Common myeloid progenitor, CD34-positive (primary cell): Measurements from ENCODE around the gene NEK6.

Experiments used
- CTCF ChIA-PET: fragments of 350-600 bp; sonication (Branson Sonifier 250); formaldehyde crosslinking; loops from one replicate; lab custom pipeline; 2021; ENCODE audit warnings: antibody characterized with exemption; lab: Charles Lee
- POLR2A ChIA-PET: fragments of 350-600 bp; sonication (Branson Sonifier 250); formaldehyde crosslinking; loops from one replicate; lab custom pipeline; 2021; ENCODE audit warnings: antibody characterized with exemption; lab: Charles Lee
- DNase-seq, 3 donors: peaks; one replicate each; pipeline versions ENCODE4 v3.0.0 to v3.0.0-alpha.2; 2013
- H3K27ac ChIP-seq, 2 experiments: 1 replicate in 1 of 2; 2 replicates in 1 of 2; pipeline ENCODE4 v1.7.0; 2013; ENCODE audit warnings: inconsistent platforms in 2 of 2, low read length in 2 of 2, mild to moderate bottlenecking in 2 of 2, low read depth in 1 of 2, moderate library complexity in 1 of 2; ENCODE audit not compliant: severe bottlenecking in 2 of 2, insufficient read depth in 1 of 2, poor library complexity in 1 of 2
- H3K27me3 ChIP-seq, 5 experiments: replicated peaks in 2 of 5; 1 replicate in 3 of 5; 2 replicates in 2 of 5; pipeline versions ENCODE4 v1.6.1 to v1.7.0; 2013; ENCODE audit warnings: low read length in 4 of 5, mild to moderate bottlenecking in 2 of 5, moderate library complexity in 2 of 5, inconsistent platforms in 1 of 5; ENCODE audit not compliant: insufficient read depth in 5 of 5, control insufficient read depth in 4 of 5
- H3K36me3 ChIP-seq, 4 experiments: 1 replicate in 2 of 4; 2 replicates in 2 of 4; pipeline versions ENCODE4 v1.6.1 to v1.7.0; 2013; ENCODE audit warnings: low read length in 3 of 4, control low read depth in 1 of 4, mild to moderate bottlenecking in 1 of 4; ENCODE audit not compliant: control insufficient read depth in 4 of 4, insufficient read depth in 4 of 4
- H3K4me1 ChIP-seq, 4 experiments: 1 replicate in 3 of 4; 2 replicates in 1 of 4; pipeline versions ENCODE4 v1.6.1 to v1.7.1; 2013; ENCODE audit warnings: low read length in 3 of 4, mild to moderate bottlenecking in 3 of 4, control low read depth in 1 of 4, inconsistent platforms in 1 of 4, moderate library complexity in 1 of 4; ENCODE audit not compliant: control insufficient read depth in 4 of 4, insufficient read depth in 4 of 4; ENCODE audit errors: control extremely low read depth in 1 of 4
- H3K4me3 ChIP-seq, 7 experiments: 1 replicate in 4 of 7; 2 replicates in 3 of 7; pipeline versions ENCODE4 v1.5.1 to v1.7.0; 2013; ENCODE audit warnings: mild to moderate bottlenecking in 7 of 7, low read length in 6 of 7, moderate library complexity in 6 of 7, inconsistent platforms in 2 of 7, low read depth in 2 of 7, control low read depth in 1 of 7; ENCODE audit not compliant: insufficient read depth in 4 of 7, control insufficient read depth in 1 of 7; ENCODE audit errors: extremely low read depth in 1 of 7
- H3K9me3 ChIP-seq, 5 experiments: 1 replicate in 4 of 5; 2 replicates in 1 of 5; pipeline versions ENCODE4 v1.6.1 to v1.7.1; 2013; ENCODE audit warnings: low read length in 4 of 5, mild to moderate bottlenecking in 2 of 5, inconsistent platforms in 1 of 5, low read depth in 1 of 5, moderate library complexity in 1 of 5; ENCODE audit not compliant: control insufficient read depth in 4 of 5, insufficient read depth in 2 of 5; ENCODE audit errors: control extremely low read depth in 1 of 5
- WGBS: methylation state at CpG from one replicate; pipeline ENCODE4 v1.1.5; 2013; ENCODE audit not compliant: insufficient coverage; 5-methylcytosine and 5-hydroxymethylcytosine counted together

The NEK6 gene

DNA sequence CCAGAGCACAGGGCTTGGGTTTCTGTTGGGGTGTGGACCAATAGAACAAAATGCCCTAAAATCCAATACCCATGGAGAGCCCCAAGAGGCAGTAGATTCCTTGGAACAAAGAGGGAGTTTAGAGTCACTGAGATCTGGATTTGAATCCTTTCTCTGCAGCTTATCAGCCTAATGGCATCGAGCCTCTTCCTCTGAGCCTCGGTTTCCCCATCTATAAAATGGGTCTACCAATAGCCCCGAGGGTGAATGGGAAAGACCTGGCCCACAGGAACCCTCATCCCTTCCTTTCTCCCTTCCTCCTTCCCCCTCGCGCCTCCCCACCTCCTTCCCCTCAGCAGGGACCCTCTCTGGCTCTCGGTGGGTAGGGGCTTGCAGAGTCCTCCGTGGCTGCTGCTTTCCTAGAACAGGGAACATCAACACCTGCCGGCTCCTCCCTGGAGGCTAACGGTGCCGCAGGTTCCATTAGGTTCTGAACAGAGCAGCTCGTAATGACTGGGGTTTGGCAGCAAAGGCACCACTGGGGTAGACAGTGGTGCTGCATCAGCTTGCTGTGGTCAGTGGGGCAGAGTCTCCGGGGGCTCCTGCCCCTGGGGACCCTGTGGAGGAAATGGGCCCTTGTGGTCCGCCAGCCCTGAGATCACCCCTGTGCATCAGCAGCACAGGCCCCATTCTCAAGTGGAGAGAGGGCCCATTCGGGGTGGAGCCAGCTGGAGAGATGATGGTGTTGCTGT, 40.3 kb downstream of the NEK6 start:
- Histone ChIP-seq H3K4me1 (peaks cover 0 to 83% (median 82%) of the 10 kb centered on the region in 4 experiments), H3K27ac (peak overlapping the region in 1 of 2 experiments; percentile 27), H3K4me3 (no peak overlapping the region), H3K27me3 (no peaks in the 10 kb centered on the region), H3K36me3 (peaks cover 0 to 46% (median 11%) of the 10 kb centered on the region in 4 experiments), H3K9me3 (no peaks in the 10 kb centered on the region)
- CTCF ChIA-PET, result interaction anchor here (0.8 to 2.9 kb wide), 2 partner anchors 8 to 21 kb away, joined by 3 to 11 read pairs; no protein-coding TSS in a partner anchor
- DNase-seq, result peak in 1 of 3 donors; percentile 39
- POLR2A ChIA-PET, result no interaction called here
- 77% methylated on average over 9 of the region's 14 CpGs for WGBS

DNA sequence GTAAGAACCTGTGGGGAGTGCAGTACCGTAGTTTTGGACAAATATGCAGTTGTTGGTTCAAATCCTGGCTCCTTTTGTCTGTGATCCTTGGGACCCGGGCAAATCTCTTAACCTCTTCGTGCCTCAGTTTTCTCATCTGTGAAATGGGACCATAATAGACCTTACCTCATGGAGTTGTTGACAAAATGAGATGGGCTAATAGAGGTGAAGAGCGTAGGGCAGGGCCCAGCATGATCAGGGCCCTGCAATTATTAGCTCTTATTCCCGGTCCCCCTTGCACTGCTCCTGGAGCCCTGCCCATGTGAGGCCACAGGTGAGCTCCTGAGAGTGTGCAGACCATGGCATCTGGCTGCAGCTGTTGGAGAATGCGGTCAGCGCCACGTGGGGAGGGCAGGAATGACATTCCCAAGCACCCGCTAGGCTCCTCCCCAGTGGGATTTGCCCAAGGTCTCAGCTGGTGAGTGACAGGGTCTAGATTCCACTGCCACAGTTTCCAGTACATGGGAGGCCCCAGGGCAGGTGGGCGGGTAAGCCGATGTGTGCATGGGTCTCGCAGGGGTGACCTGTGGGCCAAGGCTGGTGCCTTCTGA, 41.0 kb downstream of the NEK6 start:
- 96% methylated on average over 8 of the region's 12 CpGs for WGBS
- DNase-seq, result no peak
- H3K4me3 ChIP-seq, result peak overlapping the region in 1 of 7 experiments; percentile 26
- ChIA-PET POLR2A (no interaction called here), CTCF (interaction anchor here (2.9 kb wide), 1 partner anchor 8 kb away, joined by 11 read pairs; no protein-coding TSS in a partner anchor)
- H3K9me3 ChIP-seq, result no peaks in the 10 kb centered on the region
- no peaks in the 10 kb centered on the region for H3K27me3 ChIP-seq
- H3K4me1 ChIP-seq, result peaks cover 0 to 77% (median 76%) of the 10 kb centered on the region in 4 experiments
- no peak overlapping the region for H3K27ac ChIP-seq
- peaks cover 0 to 53% (median 14%) of the 10 kb centered on the region in 4 experiments for H3K36me3 ChIP-seq

DNA sequence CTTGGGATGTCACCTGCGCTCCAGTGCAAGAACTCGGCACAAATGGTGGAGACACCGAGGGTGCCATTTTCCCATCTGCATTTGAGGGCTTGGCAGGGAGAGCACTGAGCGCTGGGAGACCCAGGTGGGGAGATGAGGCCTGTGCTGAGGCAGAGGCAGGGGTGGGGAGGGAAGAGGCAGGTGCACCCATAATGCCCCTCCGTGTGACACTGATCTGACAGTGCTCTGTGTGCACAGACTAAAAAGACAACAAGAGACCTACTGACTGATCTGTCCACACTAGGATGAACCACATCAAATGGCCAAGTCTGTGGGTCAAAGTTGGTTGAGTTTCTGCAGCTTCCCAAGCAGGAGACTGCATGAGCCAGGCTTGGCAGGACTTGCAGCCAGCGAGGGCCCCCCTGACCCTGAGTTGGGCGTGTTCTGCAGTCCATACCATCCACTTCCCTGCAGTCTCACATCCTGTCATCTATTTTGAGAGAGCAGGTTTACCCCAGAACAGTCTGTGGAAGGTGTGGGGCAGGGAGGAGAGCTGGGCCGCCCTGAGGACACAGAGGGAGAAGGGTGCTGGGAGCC, 41.9 kb downstream of the NEK6 start:
- Histone ChIP-seq H3K27ac (no peak overlapping the region), H3K4me3 (peak overlapping the region in 3 of 7 experiments; percentile 14 to 36 (median 26)), H3K4me1 (peaks cover 0 to 68% (median 67%) of the 10 kb centered on the region in 4 experiments), H3K9me3 (no peaks in the 10 kb centered on the region), H3K27me3 (no peaks in the 10 kb centered on the region), H3K36me3 (peaks cover 0 to 61% (median 14%) of the 10 kb centered on the region in 4 experiments)
- 66% methylated on average over 6 of the region's 8 CpGs for WGBS
- POLR2A ChIA-PET, result no interaction called here
- DNase-seq, result no peak
- CTCF ChIA-PET, result interaction anchor here (1.5 to 6.3 kb wide), 3 partner anchors 8 to 12 kb away, joined by 5 to 23 read pairs (median 7); no protein-coding TSS in a partner anchor

DNA sequence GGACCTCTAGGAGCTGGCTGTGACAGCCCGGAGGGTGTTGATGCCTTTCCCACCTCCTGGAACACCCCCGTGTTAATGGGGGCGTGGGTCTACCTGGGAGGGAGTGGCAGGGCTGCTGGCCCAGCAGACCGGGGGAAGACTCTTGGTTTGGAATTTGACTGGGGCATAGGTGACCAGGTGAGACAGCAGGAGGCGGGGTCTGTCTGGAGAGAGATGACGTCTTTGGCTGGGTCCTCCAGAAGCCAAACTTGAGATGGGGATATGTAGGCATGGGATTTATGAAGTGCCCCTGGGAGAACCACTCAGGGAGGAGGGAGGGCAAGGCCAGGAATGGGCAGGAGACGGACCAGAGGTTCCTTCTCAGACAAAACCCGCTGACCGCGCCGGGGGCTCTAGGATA, 42.6 kb downstream of the NEK6 start:
- ChIA-PET POLR2A (no interaction called here), CTCF (interaction anchor here (1.5 to 6.3 kb wide), 3 partner anchors 9 to 11 kb away, joined by 5 to 23 read pairs (median 7); no protein-coding TSS in a partner anchor)
- H3K4me3 ChIP-seq, result no peak overlapping the region
- no peaks in the 10 kb centered on the region for H3K9me3 ChIP-seq
- H3K27me3 ChIP-seq, result no peaks in the 10 kb centered on the region
- H3K4me1 ChIP-seq, result peaks cover 0 to 63% (median 60%) of the 10 kb centered on the region in 4 experiments
- no peak overlapping the region for H3K27ac ChIP-seq
- H3K36me3 ChIP-seq, result peaks cover 0 to 64% (median 14%) of the 10 kb centered on the region in 4 experiments
- DNase-seq, result no peak
- 65% methylated on average over 11 of the region's 11 CpGs for WGBS

DNA sequence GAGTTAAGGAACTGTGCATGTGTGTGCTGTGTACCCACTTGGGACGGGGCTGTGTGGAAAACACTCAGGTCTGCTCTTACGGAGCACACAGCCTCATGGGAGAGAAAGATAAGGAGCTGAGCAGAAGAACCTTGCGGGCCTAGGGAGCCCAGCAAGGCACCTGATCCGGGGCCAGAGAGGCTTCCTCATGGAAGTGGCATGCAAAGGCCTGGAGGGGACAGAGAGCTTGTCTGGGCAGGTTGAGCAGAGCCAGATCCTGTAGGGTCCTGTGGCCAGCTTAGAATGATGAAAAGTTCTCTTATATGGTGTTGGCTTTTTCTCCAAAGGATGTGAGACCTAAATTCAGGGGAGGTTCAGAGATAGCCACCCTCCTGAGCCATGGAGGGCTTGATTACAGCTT, 45.2 kb downstream of the NEK6 start:
- H3K27me3 ChIP-seq, result no peaks in the 10 kb centered on the region
- peaks cover 0 to 67% (median 15%) of the 10 kb centered on the region in 4 experiments for H3K36me3 ChIP-seq
- no peak overlapping the region for H3K27ac ChIP-seq
- ChIA-PET CTCF (interaction anchor here (0.9 to 6.3 kb wide), 9 partner anchors 9 to 177 kb away, joined by 3 to 23 read pairs (median 3); no protein-coding TSS in a partner anchor), POLR2A (no interaction called here)
- H3K4me1 ChIP-seq, result peaks cover 0 to 48% (median 41%) of the 10 kb centered on the region in 4 experiments
- no peak overlapping the region for H3K4me3 ChIP-seq
- 91% methylated on average over 4 of the region's 4 CpGs for WGBS
- no peak for DNase-seq
- no peaks in the 10 kb centered on the region for H3K9me3 ChIP-seq

DNA sequence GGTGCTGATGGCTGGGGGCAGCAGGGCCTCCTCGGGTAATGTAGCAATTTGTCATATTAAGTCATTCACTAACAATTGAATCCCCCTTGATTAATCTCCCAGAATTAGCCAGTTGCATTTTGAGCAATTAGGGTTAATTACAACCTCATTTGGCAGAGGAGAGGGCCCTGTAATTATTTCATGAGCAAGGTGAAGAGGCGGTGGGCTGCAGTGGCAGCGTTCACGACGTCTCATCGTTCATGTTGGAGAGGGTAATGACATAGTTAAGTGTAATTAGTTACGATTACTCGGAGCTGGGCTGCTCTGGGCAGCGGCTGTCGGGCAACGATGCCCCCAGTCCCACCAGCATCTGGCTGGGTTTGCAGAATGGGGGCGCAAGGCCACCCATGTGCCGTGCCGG, 46.0 kb downstream of the NEK6 start:
- H3K4me1 ChIP-seq, result peaks cover 0 to 39% (median 33%) of the 10 kb centered on the region in 4 experiments
- H3K9me3 ChIP-seq, result no peaks in the 10 kb centered on the region
- H3K27me3 ChIP-seq, result no peaks in the 10 kb centered on the region
- no peak overlapping the region for H3K4me3 ChIP-seq
- 99% methylated on average over 13 of the region's 14 CpGs for WGBS
- peaks cover 0 to 71% (median 16%) of the 10 kb centered on the region in 4 experiments for H3K36me3 ChIP-seq
- ChIA-PET POLR2A (no interaction called here), CTCF (interaction anchor here (0.9 to 6.3 kb wide), 8 partner anchors 8 to 177 kb away, joined by 3 to 23 read pairs (median 3); no protein-coding TSS in a partner anchor)
- no peak for DNase-seq
- no peak overlapping the region for H3K27ac ChIP-seq
